ENCODE measurements around the gene KLHL29. TPM values are rescaled to one million over a fixed set of nuclear protein-coding genes. Genes with fewer than 3 reads are reported as not detected.

KLHL29 gene
- total RNA-seq, 4 donors from 2014 or later, result 7.6 to 15.3 (median 8.4) TPM

GRCh38 chr2:23591111-23591510, 206.1 kb downstream of the KLHL29 start:
- TF ChIP-seq CTCF (IDR thresholded peaks at IDR 0.05; ENCODE audit: low read depth), result no peak

DNA sequence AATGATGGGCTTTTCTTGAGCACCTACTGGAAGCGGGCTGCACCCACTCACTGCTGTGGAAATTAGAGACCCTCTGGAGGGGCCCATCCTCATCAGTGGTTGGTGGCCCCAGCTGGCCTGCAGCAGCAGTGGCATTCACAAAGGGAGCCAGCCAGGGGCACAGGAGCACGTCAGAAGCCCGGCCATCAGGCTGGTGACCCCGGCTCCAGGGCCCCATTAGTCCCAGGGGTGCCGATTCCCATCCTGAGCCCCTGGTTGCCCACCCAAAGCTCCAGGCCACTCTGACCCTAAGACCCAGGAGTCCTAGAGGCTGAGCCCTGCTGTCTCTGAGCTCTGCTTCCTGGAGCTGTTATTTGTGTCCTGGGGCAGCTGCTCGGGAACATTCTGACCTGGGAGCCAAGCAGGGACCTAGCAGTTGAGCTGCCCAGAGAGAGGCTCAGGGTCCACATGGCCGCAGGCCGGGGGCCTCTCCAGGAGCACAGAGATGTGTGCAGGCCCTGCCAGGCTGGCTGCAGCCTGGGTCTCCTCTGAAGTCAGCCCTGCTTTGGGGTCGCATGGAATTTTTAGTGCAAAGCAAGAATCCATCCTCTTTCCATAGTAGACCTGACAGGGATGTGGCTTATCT, 207.2 kb downstream of the KLHL29 start:
- no peak for TF ChIP-seq CTCF (IDR thresholded peaks at IDR 0.05; ENCODE audit: low read depth)

DNA sequence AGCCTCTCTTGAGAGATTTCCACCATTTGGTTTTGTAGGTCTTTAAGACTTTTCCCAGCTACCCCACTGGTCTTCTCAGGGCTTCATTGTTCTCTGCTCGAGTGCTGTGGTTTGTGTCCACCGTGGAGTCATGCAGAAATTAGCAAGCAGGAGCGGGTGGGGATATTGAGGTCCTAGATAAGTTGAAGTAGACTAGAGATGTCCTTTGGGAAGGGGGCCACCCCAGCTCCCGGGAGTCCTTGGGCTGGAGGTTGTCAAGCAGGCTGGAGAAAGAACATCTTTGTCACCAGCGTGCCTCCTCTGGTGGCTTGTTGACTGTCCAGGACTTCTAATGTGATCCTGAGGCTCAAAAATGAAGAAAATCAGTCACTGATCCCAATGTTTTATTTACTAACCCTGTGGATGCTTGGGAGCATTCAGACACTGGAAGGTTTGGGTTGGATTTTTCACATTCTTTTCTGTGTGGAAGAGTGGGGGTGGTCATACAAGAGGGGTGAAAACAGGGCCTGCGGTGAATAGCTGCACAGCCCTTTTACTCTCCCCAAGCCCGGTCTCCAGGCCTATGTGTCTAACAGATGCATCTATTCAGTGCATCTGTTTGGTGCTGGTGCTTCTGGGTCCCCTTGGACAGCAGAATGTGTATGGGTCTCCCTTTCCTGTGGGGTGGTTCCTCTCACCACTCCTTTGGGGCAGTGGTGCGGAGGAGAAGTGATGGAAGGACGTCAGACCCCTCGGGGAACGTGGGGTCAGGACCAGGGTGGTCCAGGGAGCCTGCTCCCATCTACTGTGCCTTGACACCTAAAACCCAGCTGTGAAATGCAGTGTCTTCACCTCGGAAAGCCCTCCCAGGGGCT, 208.1 kb downstream of the KLHL29 start:
- no peak for TF ChIP-seq CTCF (IDR thresholded peaks at IDR 0.05; ENCODE audit: low read depth)

- no peak for TF ChIP-seq CTCF (IDR thresholded peaks at IDR 0.05; ENCODE audit: low read depth)
Measured at GRCh38 chr2:23593752-23594459, 208.9 kb downstream of the KLHL29 start.

- no peak for TF ChIP-seq CTCF (IDR thresholded peaks at IDR 0.05; ENCODE audit: low read depth)
Measured at GRCh38 chr2:23594460-23594825, 209.5 kb downstream of the KLHL29 start.

GRCh38 chr2:23595021-23595420, 210.0 kb downstream of the KLHL29 start:
- TF ChIP-seq CTCF (IDR thresholded peaks at IDR 0.05; ENCODE audit: low read depth), result no peak
